HFFc6 (cell line): ENCODE measurements around the gene CA9. TPM values are rescaled to one million over a fixed set of nuclear protein-coding genes. Genes with fewer than 3 reads are reported as not detected.

Source experiments
- DNase-seq: peaks from one replicate; pipeline ENCODE4 v3.0.0-alpha.2; 2018
- H3K27ac Mint-ChIP-seq: 2 replicates; pipeline ENCODE4 v1.8.0; 2020; ENCODE audit warnings: mild to moderate bottlenecking, mixed read lengths
- H3K27me3 Mint-ChIP-seq: 2 replicates; pipeline ENCODE4 v1.8.0; 2021; ENCODE audit warnings: mild to moderate bottlenecking, moderate library complexity, mixed read lengths; ENCODE audit not compliant: insufficient read depth
- H3K36me3 Mint-ChIP-seq: 2 replicates; pipeline ENCODE4 v1.8.0; 2021; ENCODE audit warnings: low read depth, mixed read lengths
- H3K4me1 Mint-ChIP-seq: 2 replicates; pipeline ENCODE4 v1.8.0; 2020; ENCODE audit warnings: low read depth, mixed read lengths
- H3K4me3 Mint-ChIP-seq: 2 replicates; pipeline ENCODE4 v1.8.0; 2020; ENCODE audit warnings: mild to moderate bottlenecking, moderate library complexity, mixed read lengths
- H3K9me3 Mint-ChIP-seq: 2 replicates; pipeline ENCODE4 v1.8.0; 2020; ENCODE audit warnings: mild to moderate bottlenecking, mixed read lengths
- total RNA-seq, 6 experiments: library from RNA; stranded (reverse); fragmentation: NEBNext Ultra II Directional; extraction: Animal tissue kit (Norgen Biotek cat#: 25700); gene quantifications; 2 replicates in 1 of 6; 3 replicates in 5 of 6; pipeline ENCODE4 v1.2.3, GENCODE V29; 2021
- TF ChIP-seq, protein P1 (sequence below): fragments of 200-600 bp; sonication (generic); IDR thresholded peaks from 2 replicates; pipeline ENCODE4 v1.5.0; 2021; ENCODE audit warnings: antibody characterized with exemption, mild to moderate bottlenecking

CA9 gene
- total RNA-seq, 6 experiments from 2014 or later: 0.28 TPM; not detected in 5

GRCh38 chr9:35688558-35689541, 15.1 kb downstream of the CA9 start:
- peak; percentile 72 for DNase-seq
- Mint-ChIP-seq H3K36me3 (peaks cover 46% of the 10 kb centered on the region), H3K9me3 (no peaks in the 10 kb centered on the region), H3K4me3 (peak overlapping the region; percentile 100), H3K27me3 (peaks cover 32% of the 10 kb centered on the region), H3K4me1 (peaks cover 59% of the 10 kb centered on the region), H3K27ac (peak overlapping the region; percentile 97)
- TF ChIP-seq, protein P1, sequence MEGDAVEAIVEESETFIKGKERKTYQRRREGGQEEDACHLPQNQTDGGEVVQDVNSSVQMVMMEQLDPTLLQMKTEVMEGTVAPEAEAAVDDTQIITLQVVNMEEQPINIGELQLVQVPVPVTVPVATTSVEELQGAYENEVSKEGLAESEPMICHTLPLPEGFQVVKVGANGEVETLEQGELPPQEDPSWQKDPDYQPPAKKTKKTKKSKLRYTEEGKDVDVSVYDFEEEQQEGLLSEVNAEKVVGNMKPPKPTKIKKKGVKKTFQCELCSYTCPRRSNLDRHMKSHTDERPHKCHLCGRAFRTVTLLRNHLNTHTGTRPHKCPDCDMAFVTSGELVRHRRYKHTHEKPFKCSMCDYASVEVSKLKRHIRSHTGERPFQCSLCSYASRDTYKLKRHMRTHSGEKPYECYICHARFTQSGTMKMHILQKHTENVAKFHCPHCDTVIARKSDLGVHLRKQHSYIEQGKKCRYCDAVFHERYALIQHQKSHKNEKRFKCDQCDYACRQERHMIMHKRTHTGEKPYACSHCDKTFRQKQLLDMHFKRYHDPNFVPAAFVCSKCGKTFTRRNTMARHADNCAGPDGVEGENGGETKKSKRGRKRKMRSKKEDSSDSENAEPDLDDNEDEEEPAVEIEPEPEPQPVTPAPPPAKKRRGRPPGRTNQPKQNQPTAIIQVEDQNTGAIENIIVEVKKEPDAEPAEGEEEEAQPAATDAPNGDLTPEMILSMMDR: no peak

- TF ChIP-seq, protein P1: no peak
- peaks cover 28% of the 10 kb centered on the region for H3K27me3 Mint-ChIP-seq
- peaks cover 50% of the 10 kb centered on the region for H3K4me1 Mint-ChIP-seq
Measured at GRCh38 chr9:35689542-35690293, 16.0 kb downstream of the CA9 start, which contains the start of gene TPM2. Gene TPM2 (minus strand): TSS chr9:35689925. CDS start chr9:35689817, 108 bp downstream.

DNA sequence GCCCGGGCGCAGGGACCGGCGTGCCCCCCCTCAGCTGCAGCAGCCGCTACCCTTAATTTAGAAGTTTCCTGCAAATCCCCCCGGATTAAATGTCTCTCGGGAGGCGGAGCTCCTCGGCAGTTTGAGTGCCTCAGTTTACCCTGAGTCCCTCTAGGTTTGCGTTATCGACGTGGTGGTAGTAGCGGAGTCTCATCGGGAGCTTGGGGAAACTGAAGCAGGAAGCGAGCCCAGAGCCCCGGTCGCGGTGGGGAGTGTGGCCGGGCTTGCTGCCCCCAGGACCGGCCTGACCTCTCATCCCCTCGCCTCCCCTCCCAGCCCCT, 16.5 kb downstream of the CA9 start:
- Mint-ChIP-seq H3K27ac (peak overlapping the region; percentile 97), H3K9me3 (no peaks in the 10 kb centered on the region), H3K4me3 (peak overlapping the region; percentile 100), H3K4me1 (peaks cover 51% of the 10 kb centered on the region), H3K27me3 (peaks cover 26% of the 10 kb centered on the region), H3K36me3 (peaks cover 34% of the 10 kb centered on the region)
- DNase-seq: no peak
- TF ChIP-seq, protein P1: no peak

More at GRCh38 chr9:35689542-35690293, 16.0 kb downstream of the CA9 start, which contains the start of gene TPM2:
- peak within 1 kb of the TSS; percentile 97 for H3K27ac Mint-ChIP-seq
- peak; percentile 87 for DNase-seq
- H3K9me3 Mint-ChIP-seq: no peaks in the 10 kb centered on the region
- peak within 1 kb of the TSS; percentile 100 for H3K4me3 Mint-ChIP-seq
- peaks cover 38% of the 10 kb centered on the region for H3K36me3 Mint-ChIP-seq

- peaks cover 49% of the 10 kb centered on the region for H3K4me1 Mint-ChIP-seq
- H3K9me3 Mint-ChIP-seq: no peaks in the 10 kb centered on the region
- peak overlapping the region; percentile 97 for H3K27ac Mint-ChIP-seq
- peak overlapping the region; percentile 100 for H3K4me3 Mint-ChIP-seq
- TF ChIP-seq, protein P1: no peak
- DNase-seq: peak; percentile 74
- H3K36me3 Mint-ChIP-seq: peaks cover 32% of the 10 kb centered on the region
- peaks cover 25% of the 10 kb centered on the region for H3K27me3 Mint-ChIP-seq
Measured at GRCh38 chr9:35690614-35691333, 17.0 kb downstream of the CA9 start.

DNA sequence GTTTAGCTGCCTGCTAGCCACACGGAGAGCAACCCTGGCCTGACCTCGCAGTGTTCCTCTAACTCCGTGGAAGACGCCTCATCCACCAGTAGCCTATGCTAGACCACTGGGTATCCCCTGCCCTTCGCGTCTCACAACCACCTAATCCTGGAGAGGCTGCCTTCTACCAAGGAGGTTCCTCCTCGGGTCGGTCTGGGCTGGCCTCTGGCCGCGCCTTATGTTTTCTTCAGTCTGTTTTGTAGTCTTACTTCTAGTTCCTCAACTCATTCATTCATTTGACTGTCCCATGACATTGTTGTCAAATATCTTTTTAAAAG, 17.6 kb downstream of the CA9 start:
- Mint-ChIP-seq H3K27me3 (peaks cover 23% of the 10 kb centered on the region), H3K4me1 (peaks cover 50% of the 10 kb centered on the region), H3K36me3 (peaks cover 32% of the 10 kb centered on the region), H3K9me3 (no peaks in the 10 kb centered on the region), H3K4me3 (peak overlapping the region; percentile 100), H3K27ac (peak overlapping the region; percentile 97)
- DNase-seq: no peak
- TF ChIP-seq, protein P1: no peak
